ENCODE measurements around the gene TBC1D22A.

GRCh38 chr22:46913351-46913750 is 150.9 kb downstream of the TBC1D22A start:
- TF ChIP-seq ZNF23 (CRISPR knock-in tag; IDR thresholded peaks at IDR 0.05) (no peak), E2F4 (CRISPR knock-in tag; IDR thresholded peaks at IDR 0.05; ENCODE audit: low read depth) (no peak), ZNF764 (CRISPR knock-in tag; IDR thresholded peaks at IDR 0.05; ENCODE audit: low read depth) (no peak), CBX3 (IDR thresholded peaks at IDR 0.05; ENCODE audit: borderline replicate concordance in 1 of 2, low read length in 2 of 2) (no peak), ZNF507 (tag; conservative IDR thresholded peaks at IDR 0.05) (no peak), IRF9 (tag; IDR thresholded peaks at IDR 0.05) (no peak), CBX5 (IDR thresholded peaks at IDR 0.05; ENCODE audit: borderline replicate concordance, low read depth) (no peak)

Measured in K562 (cell line).